HepG2 (cell line): ENCODE results near the gene PCED1B. TPM values are rescaled to one million over a fixed set of nuclear protein-coding genes. Genes with fewer than 3 reads are reported as not detected.

Experiments
- ESRRA ChIP-seq: sonication (generic); formaldehyde crosslinking; IDR thresholded peaks from 2 replicates; pipeline ENCODE4 v1.5.1; 2020; ENCODE audit warnings: mild to moderate bottlenecking, low read depth, missing genetic modification reagents
- ETV5 ChIP-seq: IDR thresholded peaks from 2 replicates; pipeline ENCODE4 v1.6.1; 2018; ENCODE audit warnings: missing biosample characterization, missing genetic modification reagents, inconsistent platforms, borderline replicate concordance
- FOXM1 ChIP-seq: sonication (generic); formaldehyde crosslinking; IDR thresholded peaks from 2 replicates; pipeline ENCODE4 v1.5.0; 2020; ENCODE audit warnings: missing genetic modification reagents
- POGZ ChIP-seq: sonication (generic); formaldehyde crosslinking; IDR thresholded peaks from 2 replicates; pipeline ENCODE4 v1.4.0; 2020; ENCODE audit warnings: mild to moderate bottlenecking, missing genetic modification reagents
- RFX5 ChIP-seq: IDR thresholded peaks from 2 replicates; pipeline ENCODE4 v1.6.1; 2011; ENCODE audit warnings: low read depth, low read length, improper control_type of control experiment
- SNAI1 ChIP-seq: sonication (generic); formaldehyde crosslinking; IDR thresholded peaks from 2 replicates; pipeline ENCODE4 v1.5.0; 2020; ENCODE audit warnings: mild to moderate bottlenecking, missing genetic modification reagents, borderline replicate concordance
- SNAPC2 ChIP-seq: sonication (generic); formaldehyde crosslinking; IDR thresholded peaks from 2 replicates; pipeline ENCODE4 v1.8.1; 2022; ENCODE audit warnings: mild to moderate bottlenecking, missing genetic modification reagents
- SP4 ChIP-seq: sonication (generic); formaldehyde crosslinking; IDR thresholded peaks from 2 replicates; pipeline ENCODE4 v1.8.1; 2023; ENCODE audit warnings: mild to moderate bottlenecking, missing genetic modification reagents
- TBP ChIP-seq: sonication (generic); formaldehyde crosslinking; IDR thresholded peaks from 2 replicates; pipeline ENCODE4 v1.5.0; 2020; ENCODE audit warnings: missing genetic modification reagents
- ZFYVE20 ChIP-seq: sonication (generic); formaldehyde crosslinking; IDR thresholded peaks from 2 replicates; pipeline ENCODE4 v1.8.0; 2023; ENCODE audit warnings: low read depth, mild to moderate bottlenecking, moderate library complexity, missing genetic modification reagents, borderline replicate concordance
- ZNF143 ChIP-seq: sonication (generic); formaldehyde crosslinking; IDR thresholded peaks from 2 replicates; pipeline ENCODE4 v1.4.0; 2020; ENCODE audit warnings: missing genetic modification reagents
- ZNF660 ChIP-seq: sonication (generic); formaldehyde crosslinking; IDR thresholded peaks from 2 replicates; pipeline ENCODE4 v1.5.1; 2020; ENCODE audit warnings: mild to moderate bottlenecking, low read depth, missing genetic modification reagents, borderline replicate concordance
- polyA plus RNA-seq, 8 experiments: library from polyadenylated mRNA; depleted of rRNA in 3 of 8; stranded (reverse) in 7 of 8; unstranded in 1 of 8; fragments of >200 nt; fragmentation: Illumina TruSeq in 4 of 8; extraction: Trizol in 4 of 8; gene quantifications; 2 replicates each; pipeline versions ENCODE4 v1.2.1 to v1.2.3, GENCODE V29; 2011 to 2016; ENCODE audit warnings: low read depth in 4 of 8, missing spikeins in 1 of 8, mixed read lengths in 1 of 8; ENCODE audit not compliant: insufficient read depth in 1 of 8
- total RNA-seq, 5 experiments: library from RNA; depleted of rRNA; stranded (reverse); fragments of >200 nt; fragmentation: Illumina TruSeq; extraction: Trizol; gene quantifications; 2 replicates each; pipeline ENCODE4 v1.2.3, GENCODE V29; 2016; ENCODE audit warnings: low read depth in 1 of 5
- TF ChIP-seq, protein P1 (sequence below): sonication (generic); formaldehyde crosslinking; IDR thresholded peaks from 2 replicates; pipeline ENCODE4 v1.4.0; 2020; ENCODE audit warnings: mild to moderate bottlenecking, missing genetic modification reagents
- TF ChIP-seq, protein P2 (sequence below): sonication (generic); formaldehyde crosslinking; conservative IDR thresholded peaks from 2 replicates; pipeline ENCODE4 v1.8.1; 2023; ENCODE audit warnings: missing genetic modification reagents
- TF ChIP-seq, protein P3 (sequence below): sonication (generic); formaldehyde crosslinking; IDR thresholded peaks from 2 replicates; pipeline ENCODE4 v1.4.0; 2020; ENCODE audit warnings: missing genetic modification reagents
- TF ChIP-seq, protein P4 (sequence below): sonication (generic); formaldehyde crosslinking; IDR thresholded peaks from 2 replicates; pipeline ENCODE4 v1.8.1; 2023; ENCODE audit warnings: mild to moderate bottlenecking, missing genetic modification reagents

PCED1B gene
- total and polyA plus RNA-seq, 2 of the 13 experiments (the other 11 are each of a cell fraction or from before 2014, with no cell fraction given) = 0.11 to 0.37 TPM

DNA sequence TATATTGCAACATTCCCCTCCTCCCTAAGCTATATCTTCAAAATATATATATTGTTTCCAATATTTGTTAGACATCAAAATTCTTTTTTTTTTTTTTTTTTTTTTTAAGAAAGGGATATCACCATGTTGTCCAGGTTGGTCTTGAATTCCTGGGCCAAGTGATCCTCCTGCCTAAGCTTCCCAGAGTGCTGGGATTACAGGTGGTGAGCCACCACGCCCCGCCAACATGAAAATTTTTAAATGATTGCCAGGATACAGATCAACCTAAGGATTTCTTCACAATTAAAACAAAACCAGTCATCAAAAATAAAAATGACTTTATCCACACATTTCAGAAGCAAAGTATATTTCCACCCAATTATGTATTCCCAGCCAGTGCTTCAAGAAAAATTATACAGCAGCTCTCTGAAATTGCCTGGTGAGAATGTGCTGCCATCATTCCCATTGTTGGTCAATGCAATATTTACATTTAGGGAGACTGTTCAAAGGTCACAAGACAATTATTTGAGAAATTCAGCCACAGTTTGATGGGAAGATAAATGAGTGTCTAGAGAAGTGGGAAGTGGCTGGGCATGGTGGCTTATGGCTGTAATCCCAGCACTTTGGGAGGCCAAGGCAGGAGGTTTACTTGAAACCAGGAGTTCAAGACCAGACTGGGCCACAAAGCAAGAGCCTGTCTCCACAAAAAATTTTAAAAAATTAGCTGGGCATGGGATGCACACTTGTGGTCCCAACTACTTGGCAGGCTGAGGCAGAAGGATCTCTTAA lies 142.0 kb downstream of the PCED1B start (continued):
- TF ChIP-seq, protein P1, sequence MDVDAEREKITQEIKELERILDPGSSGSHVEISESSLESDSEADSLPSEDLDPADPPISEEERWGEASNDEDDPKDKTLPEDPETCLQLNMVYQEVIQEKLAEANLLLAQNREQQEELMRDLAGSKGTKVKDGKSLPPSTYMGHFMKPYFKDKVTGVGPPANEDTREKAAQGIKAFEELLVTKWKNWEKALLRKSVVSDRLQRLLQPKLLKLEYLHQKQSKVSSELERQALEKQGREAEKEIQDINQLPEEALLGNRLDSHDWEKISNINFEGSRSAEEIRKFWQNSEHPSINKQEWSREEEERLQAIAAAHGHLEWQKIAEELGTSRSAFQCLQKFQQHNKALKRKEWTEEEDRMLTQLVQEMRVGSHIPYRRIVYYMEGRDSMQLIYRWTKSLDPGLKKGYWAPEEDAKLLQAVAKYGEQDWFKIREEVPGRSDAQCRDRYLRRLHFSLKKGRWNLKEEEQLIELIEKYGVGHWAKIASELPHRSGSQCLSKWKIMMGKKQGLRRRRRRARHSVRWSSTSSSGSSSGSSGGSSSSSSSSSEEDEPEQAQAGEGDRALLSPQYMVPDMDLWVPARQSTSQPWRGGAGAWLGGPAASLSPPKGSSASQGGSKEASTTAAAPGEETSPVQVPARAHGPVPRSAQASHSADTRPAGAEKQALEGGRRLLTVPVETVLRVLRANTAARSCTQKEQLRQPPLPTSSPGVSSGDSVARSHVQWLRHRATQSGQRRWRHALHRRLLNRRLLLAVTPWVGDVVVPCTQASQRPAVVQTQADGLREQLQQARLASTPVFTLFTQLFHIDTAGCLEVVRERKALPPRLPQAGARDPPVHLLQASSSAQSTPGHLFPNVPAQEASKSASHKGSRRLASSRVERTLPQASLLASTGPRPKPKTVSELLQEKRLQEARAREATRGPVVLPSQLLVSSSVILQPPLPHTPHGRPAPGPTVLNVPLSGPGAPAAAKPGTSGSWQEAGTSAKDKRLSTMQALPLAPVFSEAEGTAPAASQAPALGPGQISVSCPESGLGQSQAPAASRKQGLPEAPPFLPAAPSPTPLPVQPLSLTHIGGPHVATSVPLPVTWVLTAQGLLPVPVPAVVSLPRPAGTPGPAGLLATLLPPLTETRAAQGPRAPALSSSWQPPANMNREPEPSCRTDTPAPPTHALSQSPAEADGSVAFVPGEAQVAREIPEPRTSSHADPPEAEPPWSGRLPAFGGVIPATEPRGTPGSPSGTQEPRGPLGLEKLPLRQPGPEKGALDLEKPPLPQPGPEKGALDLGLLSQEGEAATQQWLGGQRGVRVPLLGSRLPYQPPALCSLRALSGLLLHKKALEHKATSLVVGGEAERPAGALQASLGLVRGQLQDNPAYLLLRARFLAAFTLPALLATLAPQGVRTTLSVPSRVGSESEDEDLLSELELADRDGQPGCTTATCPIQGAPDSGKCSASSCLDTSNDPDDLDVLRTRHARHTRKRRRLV = no peak
- no peak for TF ChIP-seq SNAPC2
- TF ChIP-seq, protein P2, sequence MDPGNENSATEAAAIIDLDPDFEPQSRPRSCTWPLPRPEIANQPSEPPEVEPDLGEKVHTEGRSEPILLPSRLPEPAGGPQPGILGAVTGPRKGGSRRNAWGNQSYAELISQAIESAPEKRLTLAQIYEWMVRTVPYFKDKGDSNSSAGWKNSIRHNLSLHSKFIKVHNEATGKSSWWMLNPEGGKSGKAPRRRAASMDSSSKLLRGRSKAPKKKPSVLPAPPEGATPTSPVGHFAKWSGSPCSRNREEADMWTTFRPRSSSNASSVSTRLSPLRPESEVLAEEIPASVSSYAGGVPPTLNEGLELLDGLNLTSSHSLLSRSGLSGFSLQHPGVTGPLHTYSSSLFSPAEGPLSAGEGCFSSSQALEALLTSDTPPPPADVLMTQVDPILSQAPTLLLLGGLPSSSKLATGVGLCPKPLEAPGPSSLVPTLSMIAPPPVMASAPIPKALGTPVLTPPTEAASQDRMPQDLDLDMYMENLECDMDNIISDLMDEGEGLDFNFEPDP (CRISPR knock-in tag) = no peak
- TF ChIP-seq ETV5 (CRISPR knock-in tag) = no peak
- no peak for TF ChIP-seq SP4 (CRISPR knock-in tag)
- no peak for TF ChIP-seq ZNF660
- TF ChIP-seq ESRRA (CRISPR knock-in tag) = no peak
- no peak for TF ChIP-seq SNAI1 (CRISPR knock-in tag)
- no peak for TF ChIP-seq FOXM1 (CRISPR knock-in tag)
- TF ChIP-seq, protein P3, sequence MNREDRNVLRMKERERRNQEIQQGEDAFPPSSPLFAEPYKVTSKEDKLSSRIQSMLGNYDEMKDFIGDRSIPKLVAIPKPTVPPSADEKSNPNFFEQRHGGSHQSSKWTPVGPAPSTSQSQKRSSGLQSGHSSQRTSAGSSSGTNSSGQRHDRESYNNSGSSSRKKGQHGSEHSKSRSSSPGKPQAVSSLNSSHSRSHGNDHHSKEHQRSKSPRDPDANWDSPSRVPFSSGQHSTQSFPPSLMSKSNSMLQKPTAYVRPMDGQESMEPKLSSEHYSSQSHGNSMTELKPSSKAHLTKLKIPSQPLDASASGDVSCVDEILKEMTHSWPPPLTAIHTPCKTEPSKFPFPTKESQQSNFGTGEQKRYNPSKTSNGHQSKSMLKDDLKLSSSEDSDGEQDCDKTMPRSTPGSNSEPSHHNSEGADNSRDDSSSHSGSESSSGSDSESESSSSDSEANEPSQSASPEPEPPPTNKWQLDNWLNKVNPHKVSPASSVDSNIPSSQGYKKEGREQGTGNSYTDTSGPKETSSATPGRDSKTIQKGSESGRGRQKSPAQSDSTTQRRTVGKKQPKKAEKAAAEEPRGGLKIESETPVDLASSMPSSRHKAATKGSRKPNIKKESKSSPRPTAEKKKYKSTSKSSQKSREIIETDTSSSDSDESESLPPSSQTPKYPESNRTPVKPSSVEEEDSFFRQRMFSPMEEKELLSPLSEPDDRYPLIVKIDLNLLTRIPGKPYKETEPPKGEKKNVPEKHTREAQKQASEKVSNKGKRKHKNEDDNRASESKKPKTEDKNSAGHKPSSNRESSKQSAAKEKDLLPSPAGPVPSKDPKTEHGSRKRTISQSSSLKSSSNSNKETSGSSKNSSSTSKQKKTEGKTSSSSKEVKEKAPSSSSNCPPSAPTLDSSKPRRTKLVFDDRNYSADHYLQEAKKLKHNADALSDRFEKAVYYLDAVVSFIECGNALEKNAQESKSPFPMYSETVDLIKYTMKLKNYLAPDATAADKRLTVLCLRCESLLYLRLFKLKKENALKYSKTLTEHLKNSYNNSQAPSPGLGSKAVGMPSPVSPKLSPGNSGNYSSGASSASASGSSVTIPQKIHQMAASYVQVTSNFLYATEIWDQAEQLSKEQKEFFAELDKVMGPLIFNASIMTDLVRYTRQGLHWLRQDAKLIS (CRISPR knock-in tag) = no peak
- no peak for TF ChIP-seq ZNF143 (CRISPR knock-in tag)
- TF ChIP-seq, protein P4, sequence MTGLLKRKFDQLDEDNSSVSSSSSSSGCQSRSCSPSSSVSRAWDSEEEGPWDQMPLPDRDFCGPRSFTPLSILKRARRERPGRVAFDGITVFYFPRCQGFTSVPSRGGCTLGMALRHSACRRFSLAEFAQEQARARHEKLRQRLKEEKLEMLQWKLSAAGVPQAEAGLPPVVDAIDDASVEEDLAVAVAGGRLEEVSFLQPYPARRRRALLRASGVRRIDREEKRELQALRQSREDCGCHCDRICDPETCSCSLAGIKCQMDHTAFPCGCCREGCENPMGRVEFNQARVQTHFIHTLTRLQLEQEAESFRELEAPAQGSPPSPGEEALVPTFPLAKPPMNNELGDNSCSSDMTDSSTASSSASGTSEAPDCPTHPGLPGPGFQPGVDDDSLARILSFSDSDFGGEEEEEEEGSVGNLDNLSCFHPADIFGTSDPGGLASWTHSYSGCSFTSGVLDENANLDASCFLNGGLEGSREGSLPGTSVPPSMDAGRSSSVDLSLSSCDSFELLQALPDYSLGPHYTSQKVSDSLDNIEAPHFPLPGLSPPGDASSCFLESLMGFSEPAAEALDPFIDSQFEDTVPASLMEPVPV (CRISPR knock-in tag) = no peak
- TF ChIP-seq TBP = no peak
- no peak for TF ChIP-seq ZFYVE20 (CRISPR knock-in tag)
- TF ChIP-seq RFX5 = no peak
- TF ChIP-seq POGZ (CRISPR knock-in tag) = peak; percentile 68
